ENCODE data around the gene CYBRD1.
"Not testable (repeated sequence)": the region's sequence is repeated elsewhere in the genome, so short reads cannot be mapped to it uniquely, and the experiment has no call there.

CYBRD1 gene, protein sequence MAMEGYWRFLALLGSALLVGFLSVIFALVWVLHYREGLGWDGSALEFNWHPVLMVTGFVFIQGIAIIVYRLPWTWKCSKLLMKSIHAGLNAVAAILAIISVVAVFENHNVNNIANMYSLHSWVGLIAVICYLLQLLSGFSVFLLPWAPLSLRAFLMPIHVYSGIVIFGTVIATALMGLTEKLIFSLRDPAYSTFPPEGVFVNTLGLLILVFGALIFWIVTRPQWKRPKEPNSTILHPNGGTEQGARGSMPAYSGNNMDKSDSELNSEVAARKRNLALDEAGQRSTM

DNA sequence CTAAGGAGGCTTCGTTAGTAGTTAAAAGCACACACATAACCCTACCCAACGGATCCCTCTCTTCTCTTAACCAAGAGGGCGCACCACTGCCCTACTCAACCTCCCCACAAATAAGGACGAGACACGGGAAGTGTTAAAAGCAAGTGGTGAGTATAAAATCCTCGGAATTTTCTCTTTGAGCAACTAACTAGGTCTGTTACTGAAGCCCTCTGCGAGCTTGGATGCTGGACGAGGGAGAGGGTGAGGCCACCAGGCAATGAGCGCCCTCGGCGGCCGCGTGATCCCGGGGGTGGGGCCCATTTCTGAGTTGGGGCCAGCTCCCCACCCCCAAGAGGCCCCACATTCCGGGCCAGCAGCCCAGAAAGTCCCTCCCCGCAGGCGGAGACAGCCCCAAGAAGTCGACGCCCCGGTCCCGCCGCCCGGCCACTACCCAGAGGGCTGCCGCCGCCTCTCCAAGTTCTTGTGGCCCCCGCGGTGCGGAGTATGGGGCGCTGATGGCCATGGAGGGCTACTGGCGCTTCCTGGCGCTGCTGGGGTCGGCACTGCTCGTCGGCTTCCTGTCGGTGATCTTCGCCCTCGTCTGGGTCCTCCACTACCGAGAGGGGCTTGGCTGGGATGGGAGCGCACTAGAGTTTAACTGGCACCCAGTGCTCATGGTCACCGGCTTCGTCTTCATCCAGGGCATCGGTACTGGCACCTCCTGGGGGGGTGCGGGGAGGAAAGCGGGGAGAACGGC lies at the start of gene CYBRD1:
TSS of gene CYBRD1 (plus strand) at position 423 of the 736 bp plus-strand sequence. CDS start at position 495, 72 bp downstream.
- DNase-seq (ENCODE audit: low read depth), result peak; percentile 83

DNA sequence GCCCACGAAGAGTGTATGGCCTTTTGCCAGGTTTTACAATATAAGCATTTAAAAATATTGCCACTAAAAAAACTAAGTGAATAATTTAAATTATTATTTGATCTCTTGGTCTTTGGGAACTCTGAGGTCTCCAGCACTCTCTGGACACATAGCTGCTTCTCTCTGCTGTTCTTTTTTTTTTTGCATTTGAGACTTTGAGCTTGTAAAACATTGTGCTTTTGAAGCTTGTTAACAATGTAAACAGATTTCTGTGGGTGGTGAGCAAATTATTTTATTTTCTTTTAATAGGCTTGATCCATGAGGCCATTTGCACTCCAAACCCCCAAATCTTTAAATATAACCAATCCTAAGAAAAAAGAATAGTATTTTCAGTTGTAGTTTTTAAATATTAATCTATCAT lies 46.3 kb upstream of the CYBRD1 start:
- no peak for DNase-seq (ENCODE audit: low read depth)

DNA sequence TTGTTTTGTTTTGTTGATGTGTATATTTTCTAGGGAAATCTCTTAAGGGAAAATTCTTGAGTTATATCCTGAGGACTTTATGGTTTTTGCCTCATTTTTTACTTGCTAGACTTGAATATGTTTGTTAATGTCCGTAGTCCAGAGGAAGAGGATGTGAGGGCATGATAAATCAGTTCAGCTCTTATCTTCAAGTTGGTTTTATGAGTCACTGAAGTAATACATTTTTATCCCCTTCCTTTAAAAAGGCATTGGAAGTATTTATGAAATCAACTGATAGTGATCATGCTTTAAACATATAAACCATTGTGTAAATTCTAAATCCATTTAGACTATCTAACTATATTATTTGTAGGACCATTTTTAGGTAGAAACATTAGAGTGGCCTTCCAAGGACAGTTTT lies 43.9 kb upstream of the CYBRD1 start:
- no peak for DNase-seq (ENCODE audit: low read depth)

DNA sequence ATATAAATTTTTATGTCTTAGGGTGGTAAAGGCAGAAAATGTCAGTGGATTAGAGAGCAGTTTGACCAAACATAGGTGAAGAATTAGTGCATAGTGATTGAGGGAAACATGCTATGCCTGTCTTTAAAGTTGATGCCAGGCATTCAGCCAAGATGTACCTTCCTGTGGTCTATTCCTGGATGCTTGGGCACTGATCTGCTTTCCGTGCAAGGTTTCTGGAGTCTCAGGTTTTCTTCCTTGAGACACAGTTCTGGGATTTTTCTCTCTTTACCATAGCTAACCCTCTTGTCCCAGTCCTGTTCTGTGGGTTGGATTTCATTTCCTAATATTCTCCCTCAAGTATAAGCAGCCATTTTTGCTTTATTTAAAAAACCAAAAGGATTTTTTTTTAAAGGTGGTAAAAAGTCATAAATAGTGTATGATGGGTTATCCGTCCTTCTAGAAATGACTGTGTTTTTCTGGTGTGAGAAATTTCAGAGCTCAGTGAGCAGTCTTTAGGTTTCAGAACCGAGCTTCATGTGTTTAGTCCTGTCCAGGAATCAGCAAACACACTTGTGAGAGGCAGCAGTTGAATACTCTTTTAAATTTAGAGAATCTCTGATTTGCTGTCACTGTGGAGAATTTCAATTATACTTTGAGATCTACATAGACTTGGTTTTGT lies 43.0 kb upstream of the CYBRD1 start:
- no peak for DNase-seq (ENCODE audit: low read depth)

DNA sequence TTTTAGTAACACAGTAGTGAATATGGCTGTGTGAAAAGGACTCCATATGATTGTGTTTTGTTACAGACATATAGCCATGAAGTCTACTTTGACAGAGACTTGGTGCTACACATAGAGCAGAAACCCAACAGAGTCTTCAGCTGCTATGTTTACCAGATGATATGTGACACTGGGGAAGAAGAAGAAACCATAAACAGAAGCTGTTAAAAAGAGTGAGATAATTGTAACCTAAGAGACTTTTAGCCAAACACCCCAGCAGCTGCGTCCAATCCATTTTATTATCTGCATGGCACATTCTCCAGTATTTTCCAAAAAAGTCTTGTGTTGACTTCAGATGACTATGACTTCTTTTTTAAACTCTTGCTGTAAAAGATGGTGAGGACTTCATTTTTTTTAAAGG lies 41.4 kb upstream of the CYBRD1 start:
- DNase-seq (ENCODE audit: low read depth), result no peak

DNA sequence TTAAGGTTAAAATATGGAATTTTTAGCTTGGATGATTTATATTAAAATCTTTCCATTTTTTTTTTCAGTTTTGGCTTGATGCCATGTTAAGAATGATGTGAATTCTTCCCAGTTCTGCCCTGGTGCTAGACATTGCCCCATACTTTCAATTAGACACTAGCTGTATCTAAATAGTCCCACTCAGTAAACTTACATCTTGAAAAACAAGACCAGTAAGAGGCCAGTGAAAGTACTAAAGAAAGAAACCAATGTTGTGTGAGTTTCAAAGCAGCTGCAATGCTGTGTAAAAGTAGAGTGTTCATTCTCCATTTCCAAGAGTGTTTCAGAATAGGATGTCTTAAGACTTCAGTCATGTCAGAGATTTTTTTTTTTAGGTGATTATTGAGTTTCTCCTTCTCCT lies 40.0 kb upstream of the CYBRD1 start:
- DNase-seq (ENCODE audit: low read depth), result no peak

DNA sequence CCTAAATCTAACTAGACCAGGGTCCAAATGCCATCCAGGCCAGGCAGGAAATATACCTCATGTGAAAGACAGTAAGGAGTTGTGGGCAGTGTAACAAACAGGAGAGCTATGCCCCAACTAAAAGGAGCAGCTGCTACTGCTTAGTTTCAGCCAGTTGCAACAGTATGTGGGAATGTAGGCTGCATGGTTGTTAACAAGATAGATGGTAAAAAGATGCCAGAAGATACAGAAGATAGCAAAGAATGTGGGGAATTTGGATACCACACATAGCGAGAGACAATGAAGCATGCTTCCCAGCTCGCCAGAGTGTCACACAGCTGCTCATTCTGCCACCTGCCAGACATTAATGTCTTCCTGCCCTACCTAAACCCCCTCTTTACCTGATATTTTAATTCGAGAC lies 39.4 kb upstream of the CYBRD1 start:
- no peak for DNase-seq (ENCODE audit: low read depth)

DNA sequence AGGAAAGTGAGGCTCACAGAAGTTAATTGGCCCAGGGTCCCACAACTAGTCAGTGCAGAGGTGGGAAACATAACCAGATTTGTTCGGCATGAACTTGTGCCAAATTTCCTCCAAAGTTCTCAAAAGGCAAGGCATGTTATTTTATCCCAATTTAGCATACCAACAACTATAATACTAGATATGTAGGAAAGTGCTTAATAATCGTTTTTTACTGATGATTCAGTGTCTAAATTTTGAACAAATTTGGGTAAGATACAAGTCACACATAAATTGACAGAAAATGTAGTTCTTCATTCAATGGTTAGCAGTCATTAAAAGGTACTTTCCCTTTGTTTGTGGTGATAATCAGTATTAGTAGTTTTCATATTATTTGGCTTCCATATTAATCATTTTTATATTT lies 38.5 kb upstream of the CYBRD1 start:
- DNase-seq (ENCODE audit: low read depth), result no peak

DNA sequence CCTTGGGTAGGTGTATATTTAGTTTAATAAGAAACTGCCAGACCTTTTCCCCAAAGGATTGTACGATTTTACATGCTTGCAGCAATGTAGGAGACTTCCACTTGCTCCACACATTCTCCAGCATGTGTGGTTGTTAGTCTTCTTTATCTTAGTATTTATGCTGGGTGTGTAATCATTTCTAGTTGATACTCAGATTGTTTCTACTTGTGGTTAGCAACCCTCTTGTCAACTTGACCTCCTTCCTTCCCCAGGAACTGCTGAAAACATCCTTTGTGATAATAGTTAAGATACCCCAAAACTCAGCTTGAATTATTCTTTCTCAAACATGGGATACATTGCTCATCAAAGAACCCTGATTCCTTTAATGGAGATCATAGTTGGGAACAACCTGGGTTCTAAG lies 37.2 kb upstream of the CYBRD1 start:
- DNase-seq (ENCODE audit: low read depth), result no peak

DNA sequence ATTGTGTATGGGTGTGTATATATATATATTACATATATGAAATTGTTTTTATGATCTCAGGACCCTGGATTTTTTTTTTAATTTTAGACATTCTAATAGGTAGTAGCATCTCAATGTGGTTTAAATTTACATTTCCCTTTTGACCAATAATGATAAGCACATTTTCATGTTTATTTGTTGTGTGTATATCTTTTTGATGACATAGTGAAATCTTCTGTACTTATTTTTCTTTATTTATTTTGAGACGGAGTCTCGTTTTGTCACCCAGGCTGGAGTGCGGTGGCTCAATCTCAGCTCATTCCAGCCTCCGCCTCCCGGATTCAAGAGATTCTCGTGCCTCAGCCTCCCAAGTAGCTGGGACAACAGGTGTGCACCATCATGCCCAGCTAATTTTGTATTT lies 35.1 kb upstream of the CYBRD1 start:
- no peak for DNase-seq (ENCODE audit: low read depth)

DNA sequence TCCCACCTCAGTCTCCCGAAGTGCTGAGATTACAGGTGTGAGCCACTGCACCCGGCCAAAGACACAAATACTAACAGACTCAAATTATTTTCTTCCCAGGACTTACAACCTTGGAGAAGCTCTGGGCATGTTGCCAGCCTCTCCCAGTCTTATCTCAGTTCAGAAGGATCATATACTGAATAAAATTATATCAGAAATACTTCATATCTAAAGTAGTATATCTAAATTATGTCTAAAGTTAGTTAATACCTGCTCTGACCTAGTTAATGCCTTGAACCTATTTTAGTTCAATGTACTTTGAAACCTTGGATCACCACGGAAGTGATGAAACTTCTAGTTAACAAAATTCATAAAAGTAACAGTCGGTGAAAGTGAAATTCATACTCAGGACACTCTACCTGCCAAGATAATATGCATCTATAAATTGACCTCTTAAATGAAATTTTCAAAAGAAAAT lies 34.4 kb upstream of the CYBRD1 start:
- DNase-seq (ENCODE audit: low read depth), result no peak

DNA sequence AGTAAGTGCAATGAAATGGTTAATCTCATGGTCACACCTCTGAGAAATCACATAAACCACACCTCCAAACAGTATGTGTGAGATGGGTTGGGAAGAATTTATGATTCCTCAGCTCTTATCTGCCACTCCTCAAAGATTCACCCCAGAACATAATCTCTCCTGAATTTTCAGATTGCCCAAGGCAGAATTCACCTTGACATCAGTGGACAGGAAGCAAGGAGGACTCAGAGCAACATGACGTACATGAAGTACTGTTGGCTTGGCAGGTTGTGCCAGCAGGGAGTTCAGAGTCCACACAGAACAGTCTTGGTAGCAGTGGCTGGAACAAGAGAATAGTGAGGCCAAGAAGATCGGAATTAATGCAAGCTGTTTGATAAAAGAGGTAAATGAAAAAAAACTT lies 31.7 kb upstream of the CYBRD1 start:
- no peak for DNase-seq (ENCODE audit: low read depth)

DNA sequence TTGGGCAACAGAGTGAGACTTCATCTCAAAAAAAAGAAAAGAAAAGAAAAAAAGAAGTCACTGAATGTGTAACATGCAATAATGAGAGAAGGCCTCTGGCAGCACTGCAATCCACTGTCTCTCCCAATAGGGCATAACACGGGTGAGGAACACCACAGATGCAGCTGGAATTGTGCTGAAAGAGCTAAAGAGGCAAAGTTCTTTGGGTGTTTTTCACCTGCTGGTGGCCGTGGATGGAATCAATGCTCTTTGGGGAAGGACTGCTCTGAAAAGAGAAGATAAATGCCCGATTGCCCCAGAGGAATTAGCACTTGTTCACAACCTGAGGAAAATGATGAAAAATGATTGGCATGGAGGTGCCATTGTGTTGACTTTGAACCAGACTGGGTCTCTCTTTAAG lies 31.0 kb upstream of the CYBRD1 start:
- DNase-seq (ENCODE audit: low read depth), result no peak

DNA sequence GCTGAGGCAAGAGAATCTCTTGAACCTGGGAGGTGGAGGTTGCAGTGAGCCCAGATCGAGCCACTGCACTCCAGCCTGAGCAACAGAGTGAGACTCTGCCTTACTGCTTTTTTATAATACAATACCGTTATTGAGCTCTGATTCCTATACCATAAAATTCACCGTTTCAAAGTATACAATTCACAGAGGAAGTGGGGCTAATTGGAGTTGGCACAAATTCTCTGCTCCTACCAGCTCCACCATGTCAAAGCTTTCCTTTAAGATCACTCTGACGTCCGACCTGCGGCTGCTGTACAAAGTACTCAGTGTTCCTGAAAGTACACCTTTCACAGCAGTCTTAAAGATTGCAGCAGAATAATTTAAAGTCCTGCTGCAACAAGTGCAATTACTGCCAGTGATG lies 29.6 kb upstream of the CYBRD1 start:
- no peak for DNase-seq (ENCODE audit: low read depth)

DNA sequence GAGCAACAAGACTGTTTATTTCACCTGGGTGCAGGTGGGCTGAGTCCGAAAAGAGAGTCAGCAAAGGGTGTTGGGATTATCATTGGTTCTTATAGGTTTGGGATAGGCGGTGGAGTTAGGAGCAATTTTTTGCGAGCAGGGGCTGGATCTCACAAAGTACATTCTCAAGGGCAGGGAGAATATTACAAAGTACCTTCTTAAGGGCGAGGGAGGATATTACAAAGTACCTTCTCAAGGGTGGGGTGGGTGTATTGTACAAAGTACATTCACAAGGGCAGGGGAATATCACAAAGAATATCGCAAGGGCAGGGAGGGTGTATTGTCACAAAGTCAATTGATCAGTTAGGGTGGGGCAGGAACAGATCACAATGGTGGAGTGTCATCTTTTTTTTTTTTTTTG lies 24.6 kb upstream of the CYBRD1 start:
- not testable (repeated sequence) for DNase-seq (ENCODE audit: low read depth)

DNA sequence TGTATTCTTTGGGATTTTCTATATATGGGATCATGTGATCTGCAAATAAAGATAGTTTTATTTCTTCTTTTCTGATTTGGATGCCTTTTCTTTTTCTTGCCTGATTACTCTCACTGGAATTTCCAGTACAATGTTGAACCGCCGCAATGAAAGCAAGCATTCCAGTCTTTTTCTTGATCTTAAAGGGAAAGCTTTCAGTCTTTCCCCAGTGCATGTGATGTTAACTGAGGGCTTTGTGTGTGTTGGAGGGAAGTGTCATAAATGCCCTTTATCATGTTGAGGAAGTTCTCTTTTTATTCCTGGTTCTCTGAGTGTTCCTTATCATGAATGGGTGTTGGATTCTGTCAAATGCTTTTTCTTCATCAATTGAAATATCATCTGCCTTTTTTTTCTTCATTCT lies 16.9 kb upstream of the CYBRD1 start:
- no peak for DNase-seq (ENCODE audit: low read depth)

DNA sequence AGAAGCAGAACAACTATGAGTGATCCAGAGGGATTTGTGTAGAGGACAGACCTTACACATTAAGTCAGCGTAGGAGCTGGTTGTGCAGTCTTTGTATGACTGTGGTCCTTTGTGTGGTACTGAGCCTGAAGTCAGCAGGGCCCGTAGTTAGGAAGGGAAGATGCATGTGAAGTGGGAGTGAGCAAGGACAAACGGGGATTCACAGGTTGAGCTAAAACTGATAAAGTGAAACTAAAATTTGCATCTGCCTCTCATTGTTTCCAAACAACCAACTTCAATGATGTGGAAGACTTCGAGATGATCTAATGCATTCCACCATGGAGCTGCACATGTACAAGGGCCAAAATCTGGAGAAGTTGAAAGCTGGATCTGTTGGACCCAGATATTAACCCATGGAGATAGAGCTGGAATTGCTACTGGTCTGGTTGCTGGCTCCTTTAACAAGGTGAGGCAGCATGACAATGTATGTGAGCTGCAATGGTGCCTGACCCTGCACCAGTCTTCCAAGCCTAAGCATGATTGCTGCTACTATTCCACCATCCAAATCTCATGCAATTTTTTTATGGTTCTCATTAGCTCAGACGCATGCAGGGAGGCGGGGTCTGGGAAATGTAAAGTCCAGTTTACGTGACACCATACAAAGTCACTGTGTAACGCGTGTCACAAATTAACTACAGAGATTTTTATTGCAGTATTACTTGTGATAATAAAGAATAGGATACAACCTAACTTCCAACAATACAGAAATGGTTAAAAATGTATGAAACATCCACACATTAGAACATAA lies 12.1 kb upstream of the CYBRD1 start:
- DNase-seq (ENCODE audit: low read depth), result no peak

DNA sequence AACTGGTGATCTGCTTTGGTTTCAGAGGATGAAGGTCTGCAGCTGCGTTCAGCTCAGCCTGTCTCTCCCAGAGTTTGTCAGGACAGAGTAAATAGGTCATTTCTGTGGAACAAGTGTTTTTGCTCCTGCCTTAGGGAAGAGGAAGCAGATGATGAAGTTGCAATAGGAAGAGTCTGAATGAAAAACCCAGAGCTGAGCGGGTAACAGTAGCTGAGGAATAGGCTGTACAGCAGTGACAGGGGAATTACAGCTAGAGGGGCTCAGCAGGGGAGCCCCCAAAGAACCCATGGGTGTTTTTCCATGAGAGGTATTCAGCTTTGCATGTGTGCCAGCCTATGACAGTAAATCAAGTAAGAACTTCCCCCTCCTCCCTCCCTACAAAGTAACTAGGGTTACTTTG lies 10.3 kb upstream of the CYBRD1 start:
- DNase-seq (ENCODE audit: low read depth), result no peak

DNA sequence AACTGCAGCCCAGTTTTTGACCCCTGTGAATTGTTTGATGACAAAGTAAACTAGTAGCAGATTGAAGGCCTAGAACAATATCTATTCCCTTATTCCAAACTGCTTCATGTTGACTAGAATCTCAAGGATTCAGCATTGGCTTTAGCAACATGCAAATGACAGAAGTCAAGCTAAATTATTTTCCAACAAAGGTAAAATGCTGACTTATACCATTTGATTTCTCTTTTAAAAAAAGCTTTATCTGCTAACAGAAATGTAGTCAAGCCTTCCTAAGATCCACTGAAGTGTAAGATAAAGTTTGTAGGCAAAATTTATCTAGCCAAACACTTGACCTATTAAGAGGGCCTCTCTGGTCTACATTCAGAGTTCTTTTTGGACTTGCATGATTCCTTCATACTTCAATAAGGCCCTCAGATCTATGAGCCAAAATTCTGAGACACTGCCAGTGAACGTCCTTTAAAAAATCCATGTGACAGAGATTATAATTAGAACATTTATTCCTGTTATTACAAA lies 9.5 kb upstream of the CYBRD1 start:
- DNase-seq (ENCODE audit: low read depth), result no peak

DNA sequence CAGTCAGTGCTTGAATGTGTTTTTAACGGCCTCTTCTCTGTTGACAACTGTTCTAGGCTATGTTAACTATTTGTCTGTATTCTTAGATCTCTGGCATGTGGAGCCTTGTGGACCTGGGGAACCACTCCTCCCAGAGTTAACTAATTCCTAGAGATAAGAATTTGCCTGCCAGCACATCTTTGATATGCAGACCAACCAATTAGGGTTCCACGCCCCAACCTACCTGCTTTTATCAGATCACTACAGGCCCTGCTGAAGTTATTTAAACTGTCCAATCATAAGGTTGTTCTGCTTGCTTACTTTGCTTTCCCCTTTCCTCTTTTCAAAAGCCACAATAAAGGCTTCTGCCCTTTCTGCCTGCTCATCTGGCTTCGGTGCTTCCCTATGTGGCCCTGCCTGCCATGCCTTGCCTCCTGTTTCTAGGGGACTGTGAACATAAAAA lies 8.5 kb upstream of the CYBRD1 start:
- no peak for DNase-seq (ENCODE audit: low read depth)

DNA sequence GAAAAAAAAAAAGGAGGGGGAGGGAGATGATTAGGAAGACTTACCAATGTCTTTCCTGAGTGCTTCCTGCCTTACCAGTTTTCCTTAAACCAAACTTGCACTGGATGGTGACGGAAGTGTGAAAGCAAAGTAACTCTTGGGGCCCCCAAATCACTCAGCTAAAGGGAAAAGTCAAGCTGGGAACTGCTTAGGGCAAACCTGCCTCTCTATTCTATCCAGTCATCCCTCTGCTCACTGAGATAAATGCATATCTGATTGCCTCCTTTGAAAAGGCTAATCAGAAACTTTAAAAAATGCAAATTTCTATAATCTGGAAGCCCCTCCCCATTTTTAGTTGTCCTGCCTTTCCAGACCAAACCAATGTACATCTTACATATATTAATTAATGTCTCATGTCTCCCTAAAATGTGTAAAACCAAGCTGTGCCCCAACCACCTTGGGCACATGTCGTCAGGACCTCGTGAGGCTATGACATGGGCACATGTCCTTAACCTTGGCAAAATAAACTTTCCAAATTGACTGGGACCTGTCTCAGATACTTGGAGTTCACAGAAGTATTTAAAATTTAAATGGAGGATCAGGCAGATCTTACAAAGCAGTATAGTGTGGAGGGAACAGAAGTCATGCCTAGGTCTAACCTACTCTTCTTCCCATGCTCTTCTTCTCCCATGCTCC lies 7.2 kb upstream of the CYBRD1 start:
- no peak for DNase-seq (ENCODE audit: low read depth)
